ENCODE results near the gene GCN1.

The GCN1 gene

DNA sequence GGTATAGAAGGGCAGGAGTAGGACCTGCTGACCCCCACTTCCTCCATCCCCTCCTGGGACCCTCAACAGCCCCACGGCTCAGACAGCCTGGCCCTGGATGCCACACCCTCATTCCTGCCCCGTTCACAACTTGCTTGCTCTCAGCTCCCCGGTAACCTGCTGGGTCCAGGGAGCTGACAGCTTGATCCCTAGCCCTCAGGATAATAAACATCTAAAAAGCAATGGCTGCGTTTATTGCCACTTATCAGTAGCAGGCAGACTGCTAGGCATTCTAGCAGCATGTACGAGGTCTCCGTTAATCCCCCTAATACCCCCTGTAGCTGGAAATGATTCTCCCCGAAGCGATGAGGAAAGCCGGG lies 30.7 kb upstream of the GCN1 start:
- peaks cover 14% of the 10 kb centered on the region for H3K4me1 ChIP-seq
- H3K27me3 ChIP-seq (ENCODE audit: low read depth): no peaks in the 10 kb centered on the region
- DNase-seq (ENCODE audit: low spot score in 2 of 2): no peak
- no peak overlapping the region for H3K4me3 ChIP-seq
- peaks cover 21% of the 10 kb centered on the region for H3K36me3 ChIP-seq (replicated peaks)
- H3K9me3 ChIP-seq: no peaks in the 10 kb centered on the region
- in situ Hi-C loops (cut with MboI; ENCODE audit: low sequenced_read_pairs): no loop called here

DNA sequence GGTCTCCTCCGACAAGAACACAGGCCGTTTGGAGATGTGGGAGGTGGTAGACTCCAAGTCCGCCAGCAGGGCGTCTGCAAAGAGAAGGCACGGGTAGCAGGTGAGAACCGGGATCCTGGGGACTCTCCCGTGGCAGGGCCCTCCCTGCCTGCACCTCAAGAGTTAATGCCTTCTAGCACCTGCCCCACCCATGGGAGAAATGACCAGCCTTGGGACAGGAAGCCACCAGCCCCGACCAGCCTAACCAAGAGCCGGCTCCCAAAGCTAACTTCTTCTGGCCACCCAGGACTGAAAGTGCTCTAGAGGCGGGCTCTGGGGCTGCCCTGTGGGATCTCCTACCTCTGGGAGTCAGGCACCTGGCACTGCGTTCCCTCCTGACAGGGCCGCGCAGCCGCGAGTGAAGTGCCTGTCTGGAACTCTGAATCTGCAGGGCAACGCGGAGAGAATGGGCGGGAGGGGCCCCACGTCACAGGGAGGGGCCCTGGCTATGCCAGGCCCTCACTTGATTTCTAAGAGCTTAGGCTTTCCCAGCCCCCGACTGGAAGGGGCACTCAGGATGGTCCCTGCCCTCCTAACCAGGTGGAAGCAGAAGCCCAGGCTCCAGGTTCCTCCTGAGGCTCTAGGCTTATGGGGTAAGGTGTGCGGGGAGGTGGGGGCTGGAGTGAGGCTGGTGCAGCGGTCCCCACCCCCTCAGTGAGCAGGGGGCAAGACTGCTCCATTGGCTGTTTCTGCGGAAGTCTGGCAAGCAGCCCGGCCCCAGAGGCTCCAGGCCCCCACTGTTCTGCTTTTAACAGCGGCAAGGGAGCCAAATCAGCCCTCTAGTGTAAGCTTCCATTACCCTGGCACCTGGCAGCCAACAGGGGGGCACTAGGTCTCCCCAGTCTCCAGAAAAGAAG lies 30.0 kb upstream of the GCN1 start:
- H3K9me3 ChIP-seq: no peaks in the 10 kb centered on the region
- no peaks in the 10 kb centered on the region for H3K27me3 ChIP-seq (ENCODE audit: low read depth)
- in situ Hi-C loops (cut with MboI; ENCODE audit: low sequenced_read_pairs): no loop called here
- H3K36me3 ChIP-seq (replicated peaks): peaks cover 21% of the 10 kb centered on the region
- DNase-seq (ENCODE audit: low spot score in 2 of 2): no peak
- H3K4me1 ChIP-seq: peaks cover 12% of the 10 kb centered on the region
- no peak overlapping the region for H3K4me3 ChIP-seq

GRCh38 chr12:120223458-120224303 lies 29.2 kb upstream of the GCN1 start:
- H3K36me3 ChIP-seq (replicated peaks): peaks cover 28% of the 10 kb centered on the region
- in situ Hi-C loops (cut with MboI; ENCODE audit: low sequenced_read_pairs): no loop called here
- H3K4me1 ChIP-seq: peaks cover 3% of the 10 kb centered on the region
- H3K4me3 ChIP-seq: no peak overlapping the region
- H3K27me3 ChIP-seq (ENCODE audit: low read depth): no peaks in the 10 kb centered on the region
- no peaks in the 10 kb centered on the region for H3K9me3 ChIP-seq
- no peak for DNase-seq (ENCODE audit: low spot score in 2 of 2)

GRCh38 chr12:120222288-120222832 lies 27.8 kb upstream of the GCN1 start:
- in situ Hi-C loops (cut with MboI; ENCODE audit: low sequenced_read_pairs): no loop called here
- peaks cover 31% of the 10 kb centered on the region for H3K36me3 ChIP-seq (replicated peaks)

GRCh38 chr12:120221576-120221900 lies 27.0 kb upstream of the GCN1 start:
- DNase-seq (ENCODE audit: low spot score in 2 of 2): no peak
- Histone ChIP-seq H3K36me3 (replicated peaks) (peaks cover 31% of the 10 kb centered on the region), H3K9me3 (no peaks in the 10 kb centered on the region), H3K27me3 (ENCODE audit: low read depth) (no peaks in the 10 kb centered on the region), H3K4me3 (no peak overlapping the region), H3K4me1 (no peaks in the 10 kb centered on the region)
- in situ Hi-C loops (cut with MboI; ENCODE audit: low sequenced_read_pairs): no loop called here

More at GRCh38 chr12:120222288-120222832, 27.8 kb upstream of the GCN1 start:
- Histone ChIP-seq H3K4me1 (no peaks in the 10 kb centered on the region), H3K4me3 (no peak overlapping the region), H3K9me3 (no peaks in the 10 kb centered on the region), H3K27me3 (ENCODE audit: low read depth) (no peaks in the 10 kb centered on the region)
- no peak for DNase-seq (ENCODE audit: low spot score in 2 of 2)

- H3K4me3 ChIP-seq: no peak overlapping the region
- H3K27me3 ChIP-seq (ENCODE audit: low read depth): no peaks in the 10 kb centered on the region
- in situ Hi-C loops (cut with MboI; ENCODE audit: low sequenced_read_pairs): no loop called here
- no peak for DNase-seq (ENCODE audit: low spot score in 2 of 2)
- peaks cover 31% of the 10 kb centered on the region for H3K36me3 ChIP-seq (replicated peaks)
- H3K9me3 ChIP-seq: no peaks in the 10 kb centered on the region
- no peaks in the 10 kb centered on the region for H3K4me1 ChIP-seq
Observed at GRCh38 chr12:120220838-120221575, 26.5 kb upstream of the GCN1 start.

DNA sequence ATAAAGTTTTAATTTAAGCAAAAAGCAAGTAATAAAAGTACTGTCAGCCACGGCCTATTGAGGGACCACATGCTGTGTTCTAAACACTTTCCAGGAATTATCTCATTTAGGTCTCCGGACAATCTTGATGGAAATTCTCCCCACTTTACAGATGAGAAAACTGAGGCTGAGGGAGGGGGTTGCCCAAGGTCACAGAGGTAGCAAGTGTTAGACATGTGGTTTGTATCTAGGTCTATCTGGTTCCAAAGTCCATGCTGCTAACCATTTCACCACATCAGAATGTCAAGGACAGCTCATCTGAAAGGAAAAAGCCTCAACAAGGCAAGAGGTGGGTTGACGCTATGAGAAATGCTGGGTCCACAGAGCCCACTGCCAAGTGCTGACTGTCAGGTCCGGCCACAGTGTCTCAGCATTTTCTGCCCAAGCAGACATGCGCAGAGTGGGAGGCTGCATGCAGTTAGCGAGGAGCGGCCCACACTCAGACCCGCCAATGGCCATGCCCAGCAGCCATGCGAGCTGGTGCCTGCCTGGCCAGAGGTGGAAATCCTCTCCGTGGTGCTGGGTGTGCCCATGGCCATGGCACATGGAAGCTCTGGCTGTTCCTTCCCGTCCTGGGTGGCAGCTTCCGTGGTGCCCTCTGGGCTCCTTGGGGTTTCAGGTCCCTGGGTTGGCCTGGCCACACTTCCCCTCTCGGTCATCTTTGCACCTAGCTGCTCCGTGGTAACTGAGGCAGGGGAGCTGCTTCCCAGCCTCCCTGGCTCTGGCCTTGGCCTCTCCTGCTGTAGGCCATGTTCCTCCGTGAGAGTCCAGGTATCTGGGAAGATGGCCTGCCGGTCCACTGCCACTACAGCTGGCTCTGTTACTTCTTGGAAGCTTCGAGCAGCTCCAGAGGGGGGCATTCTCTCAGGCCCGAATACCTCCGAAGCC lies 24.4 kb upstream of the GCN1 start:
- Histone ChIP-seq H3K36me3 (replicated peaks) (peaks cover 38% of the 10 kb centered on the region), H3K27me3 (ENCODE audit: low read depth) (no peaks in the 10 kb centered on the region), H3K4me3 (no peak overlapping the region), H3K4me1 (no peaks in the 10 kb centered on the region), H3K9me3 (no peaks in the 10 kb centered on the region)
- in situ Hi-C loops (cut with MboI; ENCODE audit: low sequenced_read_pairs): no loop called here
- no peak for DNase-seq (ENCODE audit: low spot score in 2 of 2)

DNA sequence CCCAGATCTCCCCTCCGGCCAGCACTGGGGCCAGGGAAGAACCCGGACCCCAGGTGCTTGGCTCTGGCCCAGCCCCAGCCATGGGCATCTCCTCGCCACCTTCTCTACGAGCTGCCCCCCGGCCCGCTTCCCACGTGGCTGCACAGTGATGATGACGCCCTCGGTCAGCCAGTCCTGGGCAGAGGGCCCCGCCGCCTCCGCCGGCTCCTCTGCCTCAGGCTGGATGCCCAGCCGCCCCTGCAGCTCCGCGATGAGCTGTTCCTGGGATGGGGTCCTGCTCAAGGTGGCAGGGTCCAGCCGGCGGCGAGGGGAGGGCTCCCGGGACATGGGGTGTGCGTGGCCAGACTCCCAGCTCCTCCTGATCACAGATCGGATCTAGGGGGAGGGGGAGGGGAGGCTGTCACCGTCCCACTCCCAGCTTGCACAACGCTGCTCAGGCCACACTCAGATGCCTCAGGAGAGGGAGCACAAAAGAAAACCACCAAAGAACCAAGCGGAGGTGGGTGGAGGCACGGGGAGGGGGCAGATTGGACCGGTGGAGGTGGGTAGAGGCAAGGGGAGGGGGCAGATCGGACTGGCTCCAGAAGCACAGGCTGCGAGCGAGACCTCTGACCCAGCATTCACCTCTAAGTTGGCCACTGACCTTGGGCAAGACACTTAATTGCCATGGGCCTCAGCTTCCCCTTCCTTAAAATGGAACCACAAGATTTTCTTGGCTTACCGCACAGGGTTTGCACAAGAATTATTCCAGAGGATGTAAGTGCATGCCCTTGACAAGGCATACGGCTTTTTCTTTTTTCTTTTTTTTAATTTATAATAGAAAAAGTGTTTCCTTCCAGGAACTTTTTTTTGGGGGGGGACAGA lies 22.5 kb upstream of the GCN1 start:
- peaks cover 37% of the 10 kb centered on the region for H3K36me3 ChIP-seq (replicated peaks)
- in situ Hi-C loops (cut with MboI; ENCODE audit: low sequenced_read_pairs): no loop called here
- no peaks in the 10 kb centered on the region for H3K4me1 ChIP-seq
- DNase-seq (ENCODE audit: low spot score in 2 of 2): no peak
- no peak overlapping the region for H3K4me3 ChIP-seq
- H3K9me3 ChIP-seq: no peaks in the 10 kb centered on the region
- no peaks in the 10 kb centered on the region for H3K27me3 ChIP-seq (ENCODE audit: low read depth)

- H3K9me3 ChIP-seq: no peaks in the 10 kb centered on the region
- in situ Hi-C loops (cut with MboI; ENCODE audit: low sequenced_read_pairs): no loop called here
- no peak overlapping the region for H3K4me3 ChIP-seq
- H3K27me3 ChIP-seq (ENCODE audit: low read depth): no peaks in the 10 kb centered on the region
- no peak for DNase-seq (ENCODE audit: low spot score in 2 of 2)
- H3K4me1 ChIP-seq: no peaks in the 10 kb centered on the region
- H3K36me3 ChIP-seq (replicated peaks): peaks cover 39% of the 10 kb centered on the region
Observed at GRCh38 chr12:120215766-120216735, 21.5 kb upstream of the GCN1 start.

GRCh38 chr12:120215357-120215735 lies 20.8 kb upstream of the GCN1 start:
- no peak for DNase-seq (ENCODE audit: low spot score in 2 of 2)
- Histone ChIP-seq H3K36me3 (replicated peaks) (peaks cover 44% of the 10 kb centered on the region), H3K4me3 (no peak overlapping the region), H3K9me3 (no peaks in the 10 kb centered on the region), H3K27me3 (ENCODE audit: low read depth) (no peaks in the 10 kb centered on the region), H3K4me1 (no peaks in the 10 kb centered on the region)
- in situ Hi-C loops (cut with MboI; ENCODE audit: low sequenced_read_pairs): no loop called here

DNA sequence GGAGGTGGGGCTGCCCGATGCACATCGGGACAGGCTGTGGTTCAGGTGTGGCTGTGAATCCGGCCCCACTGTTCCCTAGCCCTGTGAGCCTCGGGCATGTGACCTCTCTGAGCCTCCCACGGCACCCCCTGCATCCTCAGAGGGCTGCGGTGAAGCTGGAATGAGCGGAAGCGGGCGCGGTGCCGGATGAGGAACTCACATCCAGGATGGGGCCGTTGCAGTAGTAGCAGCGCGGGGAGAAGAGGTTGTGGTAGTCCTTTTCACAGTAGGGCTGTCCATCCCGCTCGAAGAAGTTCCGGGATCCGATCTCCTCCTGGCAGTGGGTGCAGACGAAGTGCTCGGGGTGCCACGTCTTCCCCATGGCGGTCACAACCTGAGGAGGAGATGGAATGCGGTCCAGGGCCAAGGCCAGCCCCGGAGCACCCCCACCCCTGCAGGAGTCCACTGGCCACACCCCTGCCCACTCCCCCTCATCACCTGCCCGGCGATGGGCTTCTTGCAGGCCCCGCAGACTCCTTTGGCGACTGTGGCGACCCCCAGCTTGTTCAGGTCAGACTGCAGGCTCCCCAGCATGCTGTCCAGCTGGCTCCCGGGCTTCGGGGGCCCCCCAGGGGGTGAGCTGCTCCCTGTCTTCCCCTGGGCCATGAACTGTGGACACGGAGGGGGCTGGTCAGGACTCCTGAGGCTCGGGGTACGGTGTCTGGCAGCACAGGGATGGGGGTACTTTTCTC lies 20.3 kb upstream of the GCN1 start:
- in situ Hi-C loops (cut with MboI; ENCODE audit: low sequenced_read_pairs): no loop called here
- no peaks in the 10 kb centered on the region for H3K9me3 ChIP-seq
- no peaks in the 10 kb centered on the region for H3K27me3 ChIP-seq (ENCODE audit: low read depth)
- H3K4me1 ChIP-seq: no peaks in the 10 kb centered on the region
- DNase-seq (ENCODE audit: low spot score in 2 of 2): no peak
- H3K36me3 ChIP-seq (replicated peaks): peaks cover 49% of the 10 kb centered on the region
- no peak overlapping the region for H3K4me3 ChIP-seq
